HepG2 (cell line): Measurements from ENCODE around the gene CNFN. TPM values are rescaled to one million over a fixed set of nuclear protein-coding genes. Genes with fewer than 3 reads are reported as not detected.

ENCODE experiments used
- DRAP1 ChIP-seq: IDR thresholded peaks from 2 replicates; pipeline ENCODE4 v1.6.1; 2016; ENCODE audit warnings: missing genetic modification reagents, missing compliant biosample characterization
- EHMT2 ChIP-seq: fragments of 200-600 bp; sonication (generic); IDR thresholded peaks from 2 replicates; pipeline ENCODE4 v1.7.0; 2017; ENCODE audit warnings: antibody characterized with exemption, low read depth, low read length, borderline replicate concordance
- FOXK2 ChIP-seq: fragments of 450-650 bp; IDR thresholded peaks from 2 replicates; pipeline ENCODE4 v1.6.1; 2016
- HHEX ChIP-seq: IDR thresholded peaks from 2 replicates; pipeline ENCODE4 v1.6.1; 2016; ENCODE audit warnings: control low read depth
- IRF1 ChIP-seq: sonication (generic); formaldehyde crosslinking; IDR thresholded peaks from 2 replicates; pipeline ENCODE4 v1.4.0; 2020; ENCODE audit warnings: low read depth, mild to moderate bottlenecking, missing genetic modification reagents
- IRF2 ChIP-seq: IDR thresholded peaks from 2 replicates; pipeline ENCODE4 v1.6.1; 2018; ENCODE audit warnings: missing genetic modification reagents, missing compliant biosample characterization
- KLF16 ChIP-seq, 2 experiments: sonication (generic) in 1 of 2; formaldehyde crosslinking in 1 of 2; IDR thresholded peaks; 2 replicates each; pipeline versions ENCODE4 v1.6.1 to v1.8.0; 2016 to 2023; ENCODE audit warnings: missing genetic modification reagents in 2 of 2, missing compliant biosample characterization in 1 of 2
- MYC ChIP-seq: sonication (generic); formaldehyde crosslinking; IDR thresholded peaks from 2 replicates; pipeline ENCODE4 v1.9.0; 2021; ENCODE audit warnings: missing genetic modification reagents, borderline replicate concordance
- NCOA2 ChIP-seq: sonication (generic); formaldehyde crosslinking; IDR thresholded peaks from 2 replicates; pipeline ENCODE4 v1.8.0; 2022; ENCODE audit warnings: inconsistent platforms
- NR2F2 ChIP-seq: IDR thresholded peaks from 2 replicates; pipeline ENCODE4 v1.6.1; 2012; ENCODE audit warnings: low read depth, inconsistent platforms, borderline replicate concordance
- TFDP2 ChIP-seq: sonication (generic); formaldehyde crosslinking; IDR thresholded peaks from 2 replicates; pipeline ENCODE4 v1.4.0; 2020; ENCODE audit warnings: missing genetic modification reagents
- THAP11 ChIP-seq: IDR thresholded peaks from 2 replicates; pipeline ENCODE4 v1.6.1; 2016; ENCODE audit warnings: missing biosample characterization, missing genetic modification reagents
- TIGD3 ChIP-seq: sonication (generic); formaldehyde crosslinking; IDR thresholded peaks from 2 replicates; pipeline ENCODE4 v1.5.1; 2020; ENCODE audit warnings: mild to moderate bottlenecking, missing genetic modification reagents, borderline replicate concordance
- ZBTB34 ChIP-seq: sonication (generic); formaldehyde crosslinking; IDR thresholded peaks from 2 replicates; pipeline ENCODE4 v1.8.0; 2022; ENCODE audit warnings: mild to moderate bottlenecking, missing genetic modification reagents
- ZBTB39 ChIP-seq: sonication (generic); formaldehyde crosslinking; IDR thresholded peaks from 2 replicates; pipeline ENCODE4 v1.5.0; 2020; ENCODE audit warnings: missing genetic modification reagents
- ZNF17 ChIP-seq: sonication (generic); formaldehyde crosslinking; IDR thresholded peaks from 2 replicates; pipeline ENCODE4 v1.5.0; 2020; ENCODE audit warnings: mild to moderate bottlenecking, missing genetic modification reagents
- ZNF205 ChIP-seq: IDR thresholded peaks from 2 replicates; pipeline ENCODE4 v1.6.1; 2018; ENCODE audit warnings: missing biosample characterization, missing genetic modification reagents
- ZNF329 ChIP-seq: sonication (generic); formaldehyde crosslinking; IDR thresholded peaks from 2 replicates; pipeline ENCODE4 v1.9.0; 2021; ENCODE audit warnings: low read depth, mild to moderate bottlenecking, missing genetic modification reagents
- ZNF354B ChIP-seq: sonication (generic); formaldehyde crosslinking; IDR thresholded peaks from 2 replicates; pipeline ENCODE4 v1.8.0; 2022; ENCODE audit warnings: mild to moderate bottlenecking, missing genetic modification reagents
- ZNF639 ChIP-seq: conservative IDR thresholded peaks from 2 replicates; pipeline ENCODE4 v1.6.1; 2018; ENCODE audit warnings: missing genetic modification reagents
- ZNF773 ChIP-seq: sonication (generic); formaldehyde crosslinking; IDR thresholded peaks from 2 replicates; pipeline ENCODE4 v1.4.0; 2020; ENCODE audit warnings: missing genetic modification reagents, borderline replicate concordance
- polyA plus RNA-seq, 8 experiments: library from polyadenylated mRNA; depleted of rRNA in 3 of 8; stranded (reverse) in 7 of 8; unstranded in 1 of 8; fragments of >200 nt; fragmentation: Illumina TruSeq in 4 of 8; extraction: Trizol in 4 of 8; gene quantifications; 2 replicates each; pipeline versions ENCODE4 v1.2.1 to v1.2.3, GENCODE V29; 2011 to 2016; ENCODE audit warnings: low read depth in 4 of 8, missing spikeins in 1 of 8, mixed read lengths in 1 of 8; ENCODE audit not compliant: insufficient read depth in 1 of 8
- total RNA-seq, 5 experiments: library from RNA; depleted of rRNA; stranded (reverse); fragments of >200 nt; fragmentation: Illumina TruSeq; extraction: Trizol; gene quantifications; 2 replicates each; pipeline ENCODE4 v1.2.3, GENCODE V29; 2016; ENCODE audit warnings: low read depth in 1 of 5

The CNFN gene
- total and polyA plus RNA-seq, 2 of the 13 experiments (the other 11 are each of a cell fraction or from before 2014, with no cell fraction given), result 0.35 to 1.1 TPM

- TF ChIP-seq EHMT2 (peak; percentile 2; the same call in 1 of the 2 replicates), ZBTB39 (CRISPR knock-in tag) (no peak), HHEX (CRISPR knock-in tag) (peak; percentile 64; the same call in 1 of the 2 replicates), ZNF205 (CRISPR knock-in tag) (peak; percentile 58; the same call in 1 of the 2 replicates), DRAP1 (CRISPR knock-in tag) (peak; percentile 24; the same call in 1 of the 2 replicates), ZNF639 (peak; percentile 33; the same call in 1 of the 2 replicates), ZNF354B (CRISPR knock-in tag) (no peak), NR2F2 (peak; percentile 73), MYC (CRISPR knock-in tag) (peak; percentile 52; the same call in 1 of the 2 replicates), ZBTB34 (no peak), TIGD3 (CRISPR knock-in tag) (no peak), THAP11 (CRISPR knock-in tag) (peak; percentile 81), NCOA2 (CRISPR knock-in tag) (peak; percentile 89), ZNF17 (CRISPR knock-in tag) (no peak), ZNF773 (CRISPR knock-in tag) (no peak), IRF2 (peak; percentile 90), IRF1 (CRISPR knock-in tag) (no peak), KLF16 (CRISPR knock-in tag; IDR thresholded peaks at IDR 0.05) (peak in 1 of 2 experiments; percentile 73; a peak in 1 of 4 replicates), FOXK2 (0 out of 2 replicates have a peak, but pooled peaks have one; percentile 14), ZNF329 (CRISPR knock-in tag) (no peak), TFDP2 (CRISPR knock-in tag) (0 out of 2 replicates have a peak, but pooled peaks have one; percentile 6)
Measured at GRCh38 chr19:42433503-42434260, 43.6 kb upstream of the CNFN start (continued).
